DOHH2 (cell line): Measurements from ENCODE around the gene RRP12.

Experiments
- H3F3A ChIP-seq: fragments of 200-600 bp; sonication (generic), shearing (Covaris generic); 2 replicates; pipeline ENCODE4 v1.6.0; 2016; ENCODE audit warnings: antibody characterized with exemption, mild to moderate bottlenecking; ENCODE audit not compliant: control insufficient read depth, insufficient read depth
- H3K27ac ChIP-seq: fragments of 200-600 bp; sonication (generic); 2 replicates; pipeline ENCODE4 v1.5.1; 2014; ENCODE audit warnings: low read depth, mild to moderate bottlenecking, low read length, moderate library complexity
- H3K27me3 ChIP-seq: fragments of 200-600 bp; sonication (generic); 2 replicates; pipeline ENCODE4 v1.6.1; 2014; ENCODE audit warnings: mild to moderate bottlenecking, low read length, mixed read lengths; ENCODE audit not compliant: control insufficient read depth
- H3K36me3 ChIP-seq: fragments of 200-600 bp; sonication (generic); 2 replicates; pipeline ENCODE4 v1.6.1; 2014; ENCODE audit warnings: mild to moderate bottlenecking, low read length, moderate library complexity, mixed read lengths; ENCODE audit not compliant: control insufficient read depth
- H3K4me1 ChIP-seq: fragments of 200-600 bp; sonication (generic); 2 replicates; pipeline ENCODE4 v1.6.1; 2014; ENCODE audit warnings: mild to moderate bottlenecking, low read length, mixed read lengths; ENCODE audit not compliant: control insufficient read depth
- H3K4me2 ChIP-seq: fragments of 200-600 bp; sonication (generic); 2 replicates; pipeline ENCODE4 v1.6.0; 2014; ENCODE audit warnings: mild to moderate bottlenecking, low read length, moderate library complexity
- H3K4me3 ChIP-seq: fragments of 200-600 bp; sonication (generic); 2 replicates; pipeline ENCODE4 v1.5.1; 2014; ENCODE audit warnings: mild to moderate bottlenecking, low read length, mixed read lengths
- H3K79me2 ChIP-seq: fragments of 200-600 bp; sonication (generic); 2 replicates; pipeline ENCODE4 v1.6.1; 2014; ENCODE audit warnings: mild to moderate bottlenecking, low read length, mixed read lengths; ENCODE audit not compliant: control insufficient read depth
- H3K9me2 ChIP-seq: fragments of 200-600 bp; sonication (generic); replicated peaks from 2 replicates; pipeline ENCODE4 v1.6.1; 2014; ENCODE audit warnings: mild to moderate bottlenecking, low read length, mixed read lengths; ENCODE audit not compliant: control insufficient read depth
- H3K9me3 ChIP-seq: fragments of 200-600 bp; sonication (generic); 2 replicates; pipeline ENCODE4 v1.6.1; 2014; ENCODE audit warnings: antibody characterized with exemption, low read length, mixed read lengths; ENCODE audit not compliant: control insufficient read depth, insufficient read depth
- H4K20me1 ChIP-seq: fragments of 200-600 bp; sonication (generic); 2 replicates; pipeline ENCODE4 v1.6.0; 2014; ENCODE audit warnings: low read depth, mild to moderate bottlenecking, antibody characterized with exemption, low read length, moderate library complexity; ENCODE audit not compliant: control insufficient read depth, insufficient read depth
- CTCF ChIP-seq: fragments of 200-600 bp; sonication (generic); IDR thresholded peaks from one replicate; pipeline ENCODE4 v1.5.1; 2014; ENCODE audit warnings: antibody characterized with exemption, mild to moderate bottlenecking, low read depth, low read length; ENCODE audit not compliant: poor library complexity, severe bottlenecking
- EZH2phosphoT487 ChIP-seq: fragments of 200-600 bp; sonication (generic); IDR thresholded peaks from 2 replicates; pipeline ENCODE4 v1.6.1; 2017; ENCODE audit warnings: borderline replicate concordance, mild to moderate bottlenecking, antibody characterized with exemption, low read length, moderate library complexity, mixed read lengths

RRP12 gene

GRCh38 chr10:97323501-97323900 is 77.6 kb downstream of the RRP12 start:
- no peak for TF ChIP-seq EZH2phosphoT487
- TF ChIP-seq CTCF, result no peak
- H4K20me1 ChIP-seq, result no peaks in the 10 kb centered on the region
- H3K79me2 ChIP-seq, result peaks cover 4% of the 10 kb centered on the region
- H3F3A ChIP-seq, result 0 out of 2 replicates have a peak, but pooled peaks cover 6% of the 10 kb centered on the region
- no peaks in the 10 kb centered on the region for H3K9me3 ChIP-seq
- peaks cover 20% of the 10 kb centered on the region for H3K4me1 ChIP-seq
- H3K4me3 ChIP-seq, result no peak overlapping the region
- H3K27ac ChIP-seq, result no peak overlapping the region
- no peaks in the 10 kb centered on the region for H3K9me2 ChIP-seq
- no peak overlapping the region for H3K4me2 ChIP-seq
- H3K27me3 ChIP-seq, result peaks cover 11% of the 10 kb centered on the region
- no peaks in the 10 kb centered on the region for H3K36me3 ChIP-seq

GRCh38 chr10:97321804-97322190 is 79.3 kb downstream of the RRP12 start:
- Histone ChIP-seq H3F3A (0 out of 2 replicates have a peak, but pooled peaks cover 3% of the 10 kb centered on the region), H3K27ac (no peak overlapping the region), H3K27me3 (peaks cover 11% of the 10 kb centered on the region), H3K4me1 (peaks cover 22% of the 10 kb centered on the region), H3K4me2 (peak overlapping the region; percentile 98; the same call in 1 of the 2 replicates), H3K36me3 (no peaks in the 10 kb centered on the region), H3K9me3 (no peaks in the 10 kb centered on the region), H3K9me2 (no peaks in the 10 kb centered on the region), H3K4me3 (no peak overlapping the region), H3K79me2 (peaks cover 4% of the 10 kb centered on the region), H4K20me1 (no peaks in the 10 kb centered on the region)
- TF ChIP-seq CTCF, result no peak

- Histone ChIP-seq H3K27me3 (peaks cover 11% of the 10 kb centered on the region), H3K36me3 (no peaks in the 10 kb centered on the region), H3K9me2 (no peaks in the 10 kb centered on the region), H3K4me2 (peak overlapping the region; percentile 98), H3K9me3 (no peaks in the 10 kb centered on the region), H3K27ac (no peak overlapping the region), H3K4me1 (peaks cover 22% of the 10 kb centered on the region), H4K20me1 (no peaks in the 10 kb centered on the region), H3F3A (0 out of 2 replicates have a peak, but pooled peaks cover 3% of the 10 kb centered on the region), H3K4me3 (peak overlapping the region; percentile 92), H3K79me2 (peaks cover 4% of the 10 kb centered on the region)
- TF ChIP-seq CTCF, result no peak
- TF ChIP-seq EZH2phosphoT487, result no peak
Observed at GRCh38 chr10:97321032-97321803, 79.9 kb downstream of the RRP12 start.
